Neural crest cell (in vitro differentiated cells): ENCODE results near the gene PEAR1. TPM values are rescaled to one million over a fixed set of nuclear protein-coding genes. Genes with fewer than 3 reads are reported as not detected.

ENCODE experiments used
- DNase-seq: peaks from one replicate; pipeline ENCODE4 v3.0.0; 2021; ENCODE audit warnings: low read depth, mixed read lengths, low spot score
- H3K27ac Mint-ChIP-seq: one replicate; pipeline ENCODE4 v1.8.0; 2021; ENCODE audit warnings: mild to moderate bottlenecking, mixed read lengths; ENCODE audit not compliant: unreplicated experiment
- H3K27me3 Mint-ChIP-seq: 2 replicates; pipeline ENCODE4 v1.8.0; 2021; ENCODE audit warnings: low read depth, mild to moderate bottlenecking, mixed read lengths
- H3K36me3 Mint-ChIP-seq: 2 replicates; pipeline ENCODE4 v1.8.0; 2021; ENCODE audit warnings: low read depth, mild to moderate bottlenecking, mixed read lengths
- H3K4me1 Mint-ChIP-seq: 2 replicates; pipeline ENCODE4 v1.8.0; 2021; ENCODE audit warnings: mixed read lengths
- H3K4me3 Mint-ChIP-seq: one replicate; pipeline ENCODE4 v1.8.0; 2021; ENCODE audit warnings: mild to moderate bottlenecking, mixed read lengths
- H3K9me3 Mint-ChIP-seq: 2 replicates; pipeline ENCODE4 v1.8.0; 2021; ENCODE audit warnings: mixed read lengths
- CTCF ChIP-seq: fragments of 200-600 bp; sonication (generic); conservative IDR thresholded peaks from 2 replicates; pipeline ENCODE4 v1.5.0; 2021; ENCODE audit warnings: antibody characterized with exemption, mild to moderate bottlenecking
- total RNA-seq: library from RNA; stranded (reverse); gene quantifications from 2 replicates; pipeline ENCODE4 v1.2.1, GENCODE V29; 2021

PEAR1 gene
- total RNA-seq, 1 donor from 2014 or later, result 6.8 TPM

GRCh38 chr1:156845953-156846545 lies 47.5 kb upstream of the PEAR1 start:
- no peaks in the 10 kb centered on the region for H3K36me3 Mint-ChIP-seq
- peaks cover 6% of the 10 kb centered on the region for H3K9me3 Mint-ChIP-seq
- no peak overlapping the region for H3K27ac Mint-ChIP-seq
- peaks cover 90% of the 10 kb centered on the region for H3K27me3 Mint-ChIP-seq
- no peak for DNase-seq
- no peak overlapping the region for H3K4me3 Mint-ChIP-seq
- H3K4me1 Mint-ChIP-seq, result no peaks in the 10 kb centered on the region
- no peak for TF ChIP-seq CTCF

GRCh38 chr1:156846643-156847042 lies 46.9 kb upstream of the PEAR1 start:
- Mint-ChIP-seq H3K4me1 (no peaks in the 10 kb centered on the region), H3K36me3 (no peaks in the 10 kb centered on the region), H3K27me3 (peaks cover 96% of the 10 kb centered on the region), H3K27ac (no peak overlapping the region), H3K9me3 (peaks cover 6% of the 10 kb centered on the region), H3K4me3 (no peak overlapping the region)
- TF ChIP-seq CTCF, result no peak
- DNase-seq, result no peak

- TF ChIP-seq CTCF, result no peak
- no peak overlapping the region for H3K4me3 Mint-ChIP-seq
- peaks cover 2% of the 10 kb centered on the region for H3K9me3 Mint-ChIP-seq
- H3K36me3 Mint-ChIP-seq, result no peaks in the 10 kb centered on the region
- no peaks in the 10 kb centered on the region for H3K4me1 Mint-ChIP-seq
- no peak for DNase-seq
- H3K27ac Mint-ChIP-seq, result no peak overlapping the region
- H3K27me3 Mint-ChIP-seq, result peaks cover 95% of the 10 kb centered on the region
Measured at GRCh38 chr1:156847591-156848460, 45.7 kb upstream of the PEAR1 start.

GRCh38 chr1:156848461-156849150 lies 44.9 kb upstream of the PEAR1 start:
- no peak for TF ChIP-seq CTCF
- H3K4me3 Mint-ChIP-seq, result no peak overlapping the region
- H3K4me1 Mint-ChIP-seq, result no peaks in the 10 kb centered on the region
- no peak for DNase-seq
- no peaks in the 10 kb centered on the region for H3K9me3 Mint-ChIP-seq
- peaks cover 91% of the 10 kb centered on the region for H3K27me3 Mint-ChIP-seq
- H3K27ac Mint-ChIP-seq, result no peak overlapping the region
- no peaks in the 10 kb centered on the region for H3K36me3 Mint-ChIP-seq

GRCh38 chr1:156849151-156849496 lies 44.4 kb upstream of the PEAR1 start:
- Mint-ChIP-seq H3K27ac (no peak overlapping the region), H3K27me3 (peaks cover 89% of the 10 kb centered on the region), H3K4me3 (no peak overlapping the region), H3K36me3 (no peaks in the 10 kb centered on the region), H3K4me1 (no peaks in the 10 kb centered on the region), H3K9me3 (no peaks in the 10 kb centered on the region)
- no peak for TF ChIP-seq CTCF
- no peak for DNase-seq
